ENCODE data around the gene ITPR2.

ITPR2 gene

GRCh38 chr12:26373606-26374495, 459.1 kb downstream of the ITPR2 start:
- DNase-seq, result no peak

GRCh38 chr12:26372866-26373265, 460.1 kb downstream of the ITPR2 start:
- no peak for DNase-seq

DNA sequence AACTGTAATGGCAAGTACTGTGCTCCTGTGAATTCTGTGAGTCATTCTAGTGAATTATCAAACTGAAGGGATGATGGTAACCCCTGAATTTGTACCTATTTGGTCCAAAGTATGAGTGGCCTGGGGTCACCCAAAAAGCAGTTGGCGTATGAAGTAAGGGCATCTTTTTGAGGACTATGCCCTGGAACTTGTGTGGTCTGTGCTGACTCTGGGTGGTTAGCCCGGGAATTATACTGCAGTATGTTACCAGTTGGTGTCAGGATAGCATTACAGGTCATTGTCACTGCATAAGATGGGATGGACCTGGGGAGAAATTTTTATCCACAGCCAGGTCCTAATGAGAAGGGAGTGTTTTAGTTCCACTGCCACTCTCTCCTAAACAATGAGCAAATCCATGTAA, 462.9 kb downstream of the ITPR2 start:
- no peak for DNase-seq

GRCh38 chr12:26369588-26369987, 463.4 kb downstream of the ITPR2 start:
- DNase-seq, result no peak

DNA sequence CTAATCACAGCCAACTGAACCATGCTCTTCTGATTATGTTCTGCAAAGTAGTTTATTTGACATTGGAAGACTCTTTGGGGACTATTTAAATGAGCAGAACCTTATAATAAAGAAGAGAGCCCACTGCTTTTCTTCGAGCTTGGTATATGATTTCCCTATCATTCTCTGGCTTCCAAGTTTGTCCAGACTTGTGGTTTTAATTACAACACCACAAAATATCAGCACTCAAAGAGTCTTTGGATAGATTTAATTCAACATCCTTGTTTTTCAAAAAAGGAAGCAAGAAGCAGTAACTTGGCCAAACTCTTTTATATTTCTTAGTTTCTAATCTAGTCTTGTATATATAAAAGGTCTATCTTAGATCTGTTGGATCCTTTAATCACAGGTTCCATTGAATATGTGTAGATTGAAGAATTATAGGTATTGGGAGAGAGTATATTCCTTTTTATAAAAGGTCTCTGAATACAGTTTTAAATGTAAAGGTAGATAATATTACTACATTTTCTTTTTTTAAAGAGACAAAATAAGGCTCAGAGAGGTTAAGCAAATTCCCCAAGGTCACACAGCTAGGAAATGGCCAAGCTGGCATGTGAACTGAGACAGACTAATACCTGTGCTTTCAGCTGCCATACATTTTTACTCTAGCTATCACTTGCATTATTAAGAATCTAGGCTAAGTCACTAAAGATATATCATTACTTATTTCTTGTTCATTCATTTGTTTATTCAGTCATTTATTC, 464.8 kb downstream of the ITPR2 start:
- DNase-seq, result no peak

GRCh38 chr12:26361964-26362363, 471.0 kb downstream of the ITPR2 start:
- DNase-seq, result no peak

DNA sequence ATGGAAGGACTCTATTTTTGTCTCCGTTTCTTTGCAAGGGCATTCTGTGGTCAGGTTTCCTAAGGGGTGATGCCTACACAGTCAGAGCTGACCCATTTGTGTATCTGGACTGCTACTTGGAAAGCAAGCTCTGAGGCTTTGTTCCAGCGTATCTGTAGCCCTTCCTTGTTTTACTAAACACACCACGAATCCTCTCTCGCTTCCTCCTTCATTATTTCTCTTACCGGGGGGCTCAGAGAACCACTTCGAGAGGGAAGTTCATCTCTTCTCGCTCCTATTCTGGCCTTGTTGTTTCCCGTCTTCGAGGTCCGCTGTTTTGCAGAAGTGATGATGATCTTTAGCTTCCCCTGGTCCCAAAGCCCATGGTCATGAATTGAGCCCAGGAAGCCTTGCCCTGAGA, 472.9 kb downstream of the ITPR2 start:
- no peak for DNase-seq

- DNase-seq, result no peak
Measured at GRCh38 chr12:26359576-26359975, 473.4 kb downstream of the ITPR2 start.

- DNase-seq, result no peak
Measured at GRCh38 chr12:26358651-26359050, 474.3 kb downstream of the ITPR2 start.

GRCh38 chr12:26347300-26347699, 485.7 kb downstream of the ITPR2 start:
- DNase-seq, result no peak

DNA sequence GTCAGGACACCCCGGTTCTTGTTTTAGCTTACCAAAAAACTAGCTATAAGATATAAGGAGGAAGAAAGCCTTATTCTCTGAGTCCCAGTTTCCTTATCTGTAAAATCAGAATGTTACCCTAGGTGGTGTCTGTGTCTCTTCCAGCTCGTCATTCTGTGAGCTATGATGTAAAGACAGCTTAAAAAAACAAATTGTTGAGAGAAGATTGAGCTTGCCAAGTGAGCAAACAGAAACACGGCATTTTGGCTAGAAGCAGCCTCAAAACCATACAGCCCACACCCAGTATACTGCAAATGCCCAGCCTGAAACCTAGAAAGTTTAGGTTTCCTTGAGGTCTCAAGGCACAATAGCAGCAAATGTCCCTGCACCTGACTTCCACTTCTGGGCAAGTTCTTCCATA, 486.3 kb downstream of the ITPR2 start:
- no peak for DNase-seq

DNA sequence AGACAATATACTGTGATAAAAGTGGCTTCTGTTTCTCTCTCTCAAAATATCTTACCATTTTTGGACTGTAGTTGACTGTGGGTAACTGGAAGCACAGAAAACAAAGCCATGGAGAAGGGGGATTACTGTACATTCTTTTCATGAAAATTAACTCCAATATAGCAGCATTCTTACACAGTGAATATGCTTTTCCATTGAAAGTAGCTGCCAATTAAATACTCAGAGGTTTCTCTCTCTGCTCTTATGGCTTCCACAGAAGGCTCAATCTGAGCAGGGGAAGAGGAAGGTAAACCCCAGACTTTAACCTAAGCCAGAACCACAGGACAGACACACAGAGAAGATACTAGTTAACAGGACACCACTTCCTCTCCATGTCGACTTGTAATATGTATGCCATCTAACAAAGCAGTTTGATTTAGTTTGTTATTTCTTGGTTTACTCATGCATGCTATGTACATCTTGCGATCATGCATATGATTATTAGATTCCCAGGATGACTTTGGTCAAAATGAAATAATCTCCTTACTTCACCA, 487.5 kb downstream of the ITPR2 start:
- no peak for DNase-seq

DNA sequence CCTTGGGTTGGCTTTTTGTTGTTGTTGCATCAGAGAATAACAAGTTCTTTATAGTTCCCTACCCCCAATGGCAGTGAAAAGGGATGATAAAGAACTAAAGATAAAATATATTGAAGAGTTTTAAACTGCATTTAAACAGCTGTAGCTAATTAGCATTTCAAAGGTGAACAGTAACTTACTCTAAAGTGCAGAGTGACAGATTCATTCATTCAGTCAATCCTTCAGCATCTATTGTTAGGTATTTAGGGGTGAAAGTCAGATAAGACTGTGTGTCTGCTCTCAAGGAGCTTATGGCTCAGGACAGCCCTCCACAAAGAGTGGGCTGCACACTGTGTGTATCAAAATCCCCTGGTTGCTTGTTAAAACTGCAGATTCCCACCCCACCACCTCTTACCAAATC, 491.5 kb downstream of the ITPR2 start:
- DNase-seq, result no peak

DNA sequence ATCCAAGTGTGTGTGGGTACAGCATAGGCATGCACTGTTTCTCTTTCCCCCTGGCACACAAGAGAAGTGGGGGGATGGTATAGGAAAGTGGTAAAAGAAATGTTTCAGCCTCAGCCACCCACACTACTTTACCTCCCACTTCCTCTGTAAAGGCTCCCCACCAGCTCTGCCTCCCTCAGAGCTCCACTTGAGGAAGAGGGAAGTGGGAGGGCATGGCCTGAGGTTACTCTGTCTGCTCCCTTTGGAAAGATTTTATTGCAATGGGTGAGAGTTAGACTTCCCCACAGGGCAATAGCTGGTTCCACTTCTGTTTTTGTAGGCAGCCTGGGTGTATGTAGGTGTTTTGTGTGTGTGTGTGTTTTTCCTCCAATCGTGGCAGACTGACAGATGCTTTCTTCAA, 492.3 kb downstream of the ITPR2 start:
- DNase-seq, result no peak

DNA sequence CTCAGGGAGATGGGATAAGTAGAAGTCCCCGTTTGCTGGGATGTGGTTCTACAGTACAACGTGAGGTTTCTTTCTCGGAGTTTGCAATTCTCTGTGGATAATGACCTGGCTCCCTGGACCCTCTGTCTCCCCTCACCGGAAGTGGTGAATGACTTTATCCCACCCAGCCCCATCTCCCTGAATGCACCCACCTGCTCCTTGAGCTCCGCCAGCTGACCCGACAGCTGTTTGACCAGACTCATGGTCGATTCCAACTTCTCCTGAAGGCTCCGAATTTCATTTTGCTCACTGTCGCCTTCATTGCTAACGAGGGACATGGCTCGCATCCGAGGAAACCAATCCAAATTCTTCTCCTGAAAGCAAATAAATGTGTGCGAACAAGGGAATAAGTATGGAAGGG, 493.0 kb downstream of the ITPR2 start:
- no peak for DNase-seq

- no peak for DNase-seq
Measured at GRCh38 chr12:26338586-26339572, 494.1 kb downstream of the ITPR2 start.

DNA sequence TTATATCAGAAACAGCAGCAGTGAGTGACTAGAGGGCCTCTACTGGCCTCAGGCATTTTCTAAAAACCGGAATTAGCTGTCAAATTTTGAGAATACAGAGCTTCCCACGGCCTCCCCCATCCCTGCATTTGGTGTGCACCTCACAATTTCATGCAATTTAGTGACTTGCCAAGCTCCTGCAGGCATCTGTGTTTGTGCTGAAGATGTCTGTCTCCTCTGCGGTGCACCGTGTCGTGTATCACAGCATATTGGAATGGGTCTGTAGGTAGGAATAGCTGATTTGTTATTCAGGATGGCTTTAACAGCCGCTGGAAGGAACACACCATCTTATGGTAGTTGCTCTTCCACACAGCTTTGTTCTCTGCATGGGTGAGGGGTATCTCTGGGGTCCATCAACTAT, 497.3 kb downstream of the ITPR2 start:
- DNase-seq, result no peak

GRCh38 chr12:26334621-26335124, 498.3 kb downstream of the ITPR2 start:
- no peak for DNase-seq

DNA sequence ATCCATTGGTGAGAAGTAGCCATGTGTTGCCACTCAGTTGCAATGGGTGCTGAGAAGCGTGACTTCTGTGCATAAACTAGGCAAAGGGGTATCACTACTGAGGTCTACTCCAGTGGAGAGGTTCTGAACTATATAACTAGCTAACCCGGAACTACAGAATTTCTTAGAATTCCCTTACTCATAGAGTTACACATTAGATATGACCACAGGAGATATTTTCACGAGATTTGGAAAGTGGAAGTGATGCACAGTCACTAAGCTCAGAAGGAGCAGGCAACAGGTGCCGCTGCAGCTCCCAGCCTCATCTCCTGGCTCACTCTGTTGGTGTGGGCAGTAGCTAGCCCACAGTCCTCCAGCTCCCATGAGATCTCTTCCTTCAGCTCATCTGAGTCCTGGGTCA, 501.0 kb downstream of the ITPR2 start:
- no peak for DNase-seq

- DNase-seq, result no peak
Measured at GRCh38 chr12:26331136-26331535, 501.9 kb downstream of the ITPR2 start.

- DNase-seq, result no peak
Measured at GRCh38 chr12:26327975-26328644, 504.9 kb downstream of the ITPR2 start.

DNA sequence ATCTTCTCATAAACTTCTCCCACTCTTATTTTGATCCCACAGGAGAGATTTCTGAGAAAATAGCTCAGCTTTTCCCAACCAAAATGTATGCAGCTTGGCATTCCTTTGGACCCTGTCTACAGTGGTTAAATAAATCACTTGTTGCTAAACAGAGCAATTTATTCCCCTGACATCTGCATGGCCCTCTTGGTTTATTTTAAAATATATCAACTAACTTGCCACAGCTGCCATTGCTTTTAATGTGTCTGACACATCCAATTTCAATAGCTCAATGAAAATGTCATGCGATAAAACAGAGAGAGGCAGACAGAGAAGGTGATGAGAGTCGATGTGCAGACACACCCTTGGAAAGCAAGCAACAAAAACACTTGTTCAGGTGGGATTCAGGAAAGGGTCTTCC, 509.3 kb downstream of the ITPR2 start:
- no peak for DNase-seq
